HepG2 (cell line): ENCODE results near the gene SPTSSB. TPM values are rescaled to one million over a fixed set of nuclear protein-coding genes. Genes with fewer than 3 reads are reported as not detected.

Experiments
- BCL6 ChIP-seq: IDR thresholded peaks from 2 replicates; pipeline ENCODE4 v1.6.1; 2016; ENCODE audit warnings: missing genetic modification reagents, missing compliant biosample characterization
- CEBPB ChIP-seq: IDR thresholded peaks from 2 replicates; pipeline ENCODE4 v1.6.1; 2011; ENCODE audit warnings: low read depth, low read length, improper control_type of control experiment, borderline replicate concordance
- CHD4 ChIP-seq: fragments of 200-600 bp; sonication (generic); IDR thresholded peaks from 2 replicates; pipeline ENCODE4 v1.7.0; 2017; ENCODE audit warnings: mild to moderate bottlenecking, low read length, borderline replicate concordance
- EED ChIP-seq: sonication (generic); formaldehyde crosslinking; IDR thresholded peaks from 2 replicates; pipeline ENCODE4 v1.5.0; 2020; ENCODE audit warnings: mild to moderate bottlenecking, missing genetic modification reagents
- ELF3 ChIP-seq: IDR thresholded peaks from 2 replicates; pipeline ENCODE4 v1.6.1; 2016; ENCODE audit warnings: missing genetic modification reagents, missing compliant biosample characterization
- FIP1L1 ChIP-seq: fragments of 200-400 bp; formaldehyde crosslinking; IDR thresholded peaks from 2 replicates; pipeline ENCODE4 v1.6.1; 2018; ENCODE audit warnings: low read depth, mild to moderate bottlenecking, low read length, moderate library complexity, borderline replicate concordance; ENCODE audit not compliant: insufficient read depth
- HMG20A ChIP-seq: IDR thresholded peaks from 2 replicates; pipeline ENCODE4 v1.6.1; 2016; ENCODE audit warnings: borderline replicate concordance
- HNRNPL ChIP-seq: fragments of 200-400 bp; formaldehyde crosslinking; IDR thresholded peaks from 2 replicates; pipeline ENCODE4 v1.6.1; 2017; ENCODE audit warnings: mild to moderate bottlenecking, low read depth, low read length
- RARA ChIP-seq: IDR thresholded peaks from 2 replicates; pipeline ENCODE4 v1.6.1; 2016; ENCODE audit warnings: missing genetic modification reagents, missing compliant biosample characterization
- RFX3 ChIP-seq: IDR thresholded peaks from 2 replicates; pipeline ENCODE4 v1.6.1; 2016; ENCODE audit warnings: missing biosample characterization, missing genetic modification reagents
- SOX5 ChIP-seq: IDR thresholded peaks from 2 replicates; pipeline ENCODE4 v1.6.1; 2016; ENCODE audit warnings: borderline replicate concordance
- TMF1 ChIP-seq: sonication (generic); formaldehyde crosslinking; IDR thresholded peaks from 2 replicates; pipeline ENCODE4 v1.8.1; 2022; ENCODE audit warnings: low read depth, missing genetic modification reagents
- USF2 ChIP-seq, 2 experiments: sonication (generic) in 1 of 2; formaldehyde crosslinking in 1 of 2; IDR thresholded peaks; 2 replicates each; pipeline versions ENCODE4 v1.5.1 to v1.6.1; 2011 to 2020; ENCODE audit warnings: borderline replicate concordance in 1 of 2, low read depth in 1 of 2, low read length in 1 of 2, mild to moderate bottlenecking in 1 of 2, missing genetic modification reagents in 1 of 2, moderate library complexity in 1 of 2
- YEATS2 ChIP-seq: sonication (generic); formaldehyde crosslinking; IDR thresholded peaks from 2 replicates; pipeline ENCODE4 v1.4.0; 2020; ENCODE audit warnings: missing genetic modification reagents, borderline replicate concordance
- ZFP37 ChIP-seq: sonication (generic); formaldehyde crosslinking; IDR thresholded peaks from 2 replicates; pipeline ENCODE4 v1.4.0; 2020; ENCODE audit warnings: missing genetic modification reagents, borderline replicate concordance
- ZFP62 ChIP-seq: sonication (generic); formaldehyde crosslinking; IDR thresholded peaks from 2 replicates; pipeline ENCODE4 v1.4.0; 2020; ENCODE audit warnings: missing genetic modification reagents
- ZFY ChIP-seq: sonication (generic); formaldehyde crosslinking; IDR thresholded peaks from 2 replicates; pipeline ENCODE4 v1.4.0; 2020; ENCODE audit warnings: missing genetic modification reagents
- ZFYVE20 ChIP-seq: sonication (generic); formaldehyde crosslinking; IDR thresholded peaks from 2 replicates; pipeline ENCODE4 v1.8.0; 2023; ENCODE audit warnings: low read depth, mild to moderate bottlenecking, moderate library complexity, missing genetic modification reagents, borderline replicate concordance
- ZNF101 ChIP-seq: sonication (generic); formaldehyde crosslinking; IDR thresholded peaks from 2 replicates; pipeline ENCODE4 v1.4.0; 2020; ENCODE audit warnings: mild to moderate bottlenecking, low read depth, missing genetic modification reagents, borderline replicate concordance
- ZNF569 ChIP-seq: sonication (generic); formaldehyde crosslinking; IDR thresholded peaks from 2 replicates; pipeline ENCODE4 v1.5.0; 2020; ENCODE audit warnings: mild to moderate bottlenecking, missing genetic modification reagents, moderate library complexity, borderline replicate concordance
- ZNF589 ChIP-seq: sonication (generic); formaldehyde crosslinking; conservative IDR thresholded peaks from 2 replicates; pipeline ENCODE4 v1.8.0; 2022; ENCODE audit warnings: mild to moderate bottlenecking, moderate library complexity, missing genetic modification reagents
- ZNF614 ChIP-seq: IDR thresholded peaks from 2 replicates; pipeline ENCODE4 v1.6.1; 2018; ENCODE audit warnings: missing biosample characterization, missing genetic modification reagents, inconsistent platforms, borderline replicate concordance
- ZNF816 ChIP-seq: sonication (generic); formaldehyde crosslinking; IDR thresholded peaks from 2 replicates; pipeline ENCODE4 v1.8.0; 2022; ENCODE audit warnings: missing genetic modification reagents, mild to moderate bottlenecking, borderline replicate concordance
- ZSCAN30 ChIP-seq: sonication (generic); formaldehyde crosslinking; IDR thresholded peaks from 2 replicates; pipeline ENCODE4 v1.5.0; 2020; ENCODE audit warnings: mild to moderate bottlenecking, missing genetic modification reagents
- polyA plus RNA-seq, 8 experiments: library from polyadenylated mRNA; depleted of rRNA in 3 of 8; stranded (reverse) in 7 of 8; unstranded in 1 of 8; fragments of >200 nt; fragmentation: Illumina TruSeq in 4 of 8; extraction: Trizol in 4 of 8; gene quantifications; 2 replicates each; pipeline versions ENCODE4 v1.2.1 to v1.2.3, GENCODE V29; 2011 to 2016; ENCODE audit warnings: low read depth in 4 of 8, missing spikeins in 1 of 8, mixed read lengths in 1 of 8; ENCODE audit not compliant: insufficient read depth in 1 of 8
- total RNA-seq, 5 experiments: library from RNA; depleted of rRNA; stranded (reverse); fragments of >200 nt; fragmentation: Illumina TruSeq; extraction: Trizol; gene quantifications; 2 replicates each; pipeline ENCODE4 v1.2.3, GENCODE V29; 2016; ENCODE audit warnings: low read depth in 1 of 5
- TF ChIP-seq, protein P1 (sequence below): fragments of 450-650 bp; IDR thresholded peaks from 2 replicates; pipeline ENCODE4 v1.6.1; 2016
- TF ChIP-seq, protein P2 (sequence below): sonication (generic); formaldehyde crosslinking; IDR thresholded peaks from 2 replicates; pipeline ENCODE4 v1.4.0; 2020; ENCODE audit warnings: missing genetic modification reagents, borderline replicate concordance

Gene SPTSSB
- total and polyA plus RNA-seq, 2 of the 13 experiments (the other 11 are each of a cell fraction or from before 2014, with no cell fraction given): 0.51 to 2.4 TPM

DNA sequence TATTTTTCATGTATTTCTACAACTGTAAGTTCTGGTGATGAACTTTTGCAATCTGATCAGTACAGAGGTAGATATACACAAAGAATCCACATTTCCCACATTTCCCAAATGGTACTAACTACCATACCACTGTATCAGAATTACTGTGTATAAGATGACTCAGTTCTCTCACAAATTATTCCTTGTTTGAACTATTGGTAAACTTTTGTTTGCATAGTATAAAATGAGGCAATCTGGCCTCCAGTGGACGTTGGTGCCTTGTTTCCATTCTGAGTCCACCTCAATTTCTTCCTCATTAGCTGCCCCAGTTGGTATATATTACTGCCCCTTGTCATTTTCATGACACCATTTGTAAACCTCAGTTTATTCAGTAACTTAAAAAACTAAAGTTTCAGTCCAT, 38.5 kb downstream of the SPTSSB start (continued):
- TF ChIP-seq BCL6: 0 out of 2 replicates have a peak, but pooled peaks have one; percentile 35
- no peak for TF ChIP-seq ZFP37 (CRISPR knock-in tag)
- 0 out of 2 replicates have a peak, but pooled peaks have one; percentile 18 for TF ChIP-seq ELF3 (CRISPR knock-in tag)
- TF ChIP-seq ZFYVE20 (CRISPR knock-in tag): no peak
- no peak for TF ChIP-seq YEATS2
- no peak for TF ChIP-seq EED (CRISPR knock-in tag)
- TF ChIP-seq USF2 (IDR thresholded peaks at IDR 0.05; ENCODE audit: low read depth, low read length): no peak
- TF ChIP-seq USF2 (CRISPR knock-in tag; IDR thresholded peaks at IDR 0.05; ENCODE audit: borderline replicate concordance): no peak
- no peak for TF ChIP-seq ZNF589 (CRISPR knock-in tag)
- no peak for TF ChIP-seq FIP1L1
- TF ChIP-seq HMG20A (CRISPR knock-in tag): peak; percentile 86; the same call in 1 of the 2 replicates
- TF ChIP-seq, protein P1, sequence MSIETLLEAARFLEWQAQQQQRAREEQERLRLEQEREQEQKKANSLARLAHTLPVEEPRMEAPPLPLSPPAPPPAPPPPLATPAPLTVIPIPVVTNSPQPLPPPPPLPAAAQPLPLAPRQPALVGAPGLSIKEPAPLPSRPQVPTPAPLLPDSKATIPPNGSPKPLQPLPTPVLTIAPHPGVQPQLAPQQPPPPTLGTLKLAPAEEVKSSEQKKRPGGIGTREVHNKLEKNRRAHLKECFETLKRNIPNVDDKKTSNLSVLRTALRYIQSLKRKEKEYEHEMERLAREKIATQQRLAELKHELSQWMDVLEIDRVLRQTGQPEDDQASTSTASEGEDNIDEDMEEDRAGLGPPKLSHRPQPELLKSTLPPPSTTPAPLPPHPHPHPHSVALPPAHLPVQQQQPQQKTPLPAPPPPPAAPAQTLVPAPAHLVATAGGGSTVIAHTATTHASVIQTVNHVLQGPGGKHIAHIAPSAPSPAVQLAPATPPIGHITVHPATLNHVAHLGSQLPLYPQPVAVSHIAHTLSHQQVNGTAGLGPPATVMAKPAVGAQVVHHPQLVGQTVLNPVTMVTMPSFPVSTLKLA: no peak
- TF ChIP-seq ZNF569: no peak
- no peak for TF ChIP-seq TMF1 (CRISPR knock-in tag)
- no peak for TF ChIP-seq ZSCAN30 (CRISPR knock-in tag)
- peak; percentile 55; the same call in 1 of the 2 replicates for TF ChIP-seq ZNF614 (CRISPR knock-in tag)
- 0 out of 2 replicates have a peak, but pooled peaks have one; percentile 8 for TF ChIP-seq RARA (CRISPR knock-in tag)
- no peak for TF ChIP-seq CHD4
- no peak for TF ChIP-seq HNRNPL
- TF ChIP-seq, protein P2, sequence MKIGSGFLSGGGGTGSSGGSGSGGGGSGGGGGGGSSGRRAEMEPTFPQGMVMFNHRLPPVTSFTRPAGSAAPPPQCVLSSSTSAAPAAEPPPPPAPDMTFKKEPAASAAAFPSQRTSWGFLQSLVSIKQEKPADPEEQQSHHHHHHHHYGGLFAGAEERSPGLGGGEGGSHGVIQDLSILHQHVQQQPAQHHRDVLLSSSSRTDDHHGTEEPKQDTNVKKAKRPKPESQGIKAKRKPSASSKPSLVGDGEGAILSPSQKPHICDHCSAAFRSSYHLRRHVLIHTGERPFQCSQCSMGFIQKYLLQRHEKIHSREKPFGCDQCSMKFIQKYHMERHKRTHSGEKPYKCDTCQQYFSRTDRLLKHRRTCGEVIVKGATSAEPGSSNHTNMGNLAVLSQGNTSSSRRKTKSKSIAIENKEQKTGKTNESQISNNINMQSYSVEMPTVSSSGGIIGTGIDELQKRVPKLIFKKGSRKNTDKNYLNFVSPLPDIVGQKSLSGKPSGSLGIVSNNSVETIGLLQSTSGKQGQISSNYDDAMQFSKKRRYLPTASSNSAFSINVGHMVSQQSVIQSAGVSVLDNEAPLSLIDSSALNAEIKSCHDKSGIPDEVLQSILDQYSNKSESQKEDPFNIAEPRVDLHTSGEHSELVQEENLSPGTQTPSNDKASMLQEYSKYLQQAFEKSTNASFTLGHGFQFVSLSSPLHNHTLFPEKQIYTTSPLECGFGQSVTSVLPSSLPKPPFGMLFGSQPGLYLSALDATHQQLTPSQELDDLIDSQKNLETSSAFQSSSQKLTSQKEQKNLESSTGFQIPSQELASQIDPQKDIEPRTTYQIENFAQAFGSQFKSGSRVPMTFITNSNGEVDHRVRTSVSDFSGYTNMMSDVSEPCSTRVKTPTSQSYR (CRISPR knock-in tag): no peak
- TF ChIP-seq ZFY (CRISPR knock-in tag): no peak; the same call in 1 of the 2 replicates
- TF ChIP-seq RFX3 (CRISPR knock-in tag): no peak
- TF ChIP-seq ZNF816 (CRISPR knock-in tag): no peak
- TF ChIP-seq ZNF101 (CRISPR knock-in tag): no peak
- peak; percentile 30; the same call in 1 of the 2 replicates for TF ChIP-seq SOX5
- TF ChIP-seq ZFP62: no peak
- TF ChIP-seq CEBPB: peak; percentile 84
